Hepatocyte (in vitro differentiated cells): Measurements from ENCODE around the gene TXNL1.

ENCODE experiments used
- CTCF ChIP-seq: fragments of 200-600 bp; sonication (generic); IDR thresholded peaks from 2 replicates; pipeline ENCODE4 v1.5.1; 2016; ENCODE audit warnings: antibody characterized with exemption, mild to moderate bottlenecking; ENCODE audit not compliant: poor library complexity
- EZH2 ChIP-seq: fragments of 200-600 bp; sonication (generic); IDR thresholded peaks from 2 replicates; pipeline ENCODE4 v1.6.1; 2016; ENCODE audit warnings: antibody characterized with exemption, mild to moderate bottlenecking, borderline replicate concordance
- EZH2phosphoT487 ChIP-seq: fragments of 200-600 bp; sonication (generic); IDR thresholded peaks from one replicate; pipeline ENCODE4 v1.6.1; 2018; ENCODE audit warnings: antibody characterized with exemption, mild to moderate bottlenecking, low read depth, moderate library complexity; ENCODE audit not compliant: unreplicated experiment, severe bottlenecking

- TF ChIP-seq CTCF (no peak), EZH2 (no peak), EZH2phosphoT487 (no peak)
Measured at GRCh38 chr18:56550121-56550520, 88.3 kb downstream of the TXNL1 start.
